ENCODE measurements around the gene TSSC4.
"Not testable (repeated sequence)": the region's sequence is repeated elsewhere in the genome, so short reads cannot be mapped to it uniquely, and the experiment has no call there.

Gene TSSC4

GRCh38 chr11:2400069-2400761, at the start of gene TSSC4:
Gene TSSC4, plus strand, starts transcription at chr11:2400750. Its CDS starts 1,884 bp downstream, at chr11:2402634.
- DNase-seq (ENCODE audit: low spot score) = peak; percentile 99

- no peak for DNase-seq (ENCODE audit: low spot score)
Observed at GRCh38 chr11:2351701-2352100, 48.8 kb upstream of the TSSC4 start.

GRCh38 chr11:2352420-2352819, 48.1 kb upstream of the TSSC4 start:
- DNase-seq (ENCODE audit: low spot score) = no peak

GRCh38 chr11:2355000-2355644, 45.4 kb upstream of the TSSC4 start:
- DNase-seq (ENCODE audit: low spot score) = no peak

- DNase-seq (ENCODE audit: low spot score) = no peak
Observed at GRCh38 chr11:2357246-2357645, 43.3 kb upstream of the TSSC4 start.

- not testable (repeated sequence) for DNase-seq (ENCODE audit: low spot score)
Observed at GRCh38 chr11:2357651-2358050, 42.9 kb upstream of the TSSC4 start.

- DNase-seq (ENCODE audit: low spot score) = no peak
Observed at GRCh38 chr11:2358754-2359442, 41.7 kb upstream of the TSSC4 start.

GRCh38 chr11:2359557-2359956, 41.0 kb upstream of the TSSC4 start:
- DNase-seq (ENCODE audit: low spot score) = no peak

- DNase-seq (ENCODE audit: low spot score) = no peak
Observed at GRCh38 chr11:2360081-2360642, 40.4 kb upstream of the TSSC4 start.

- no peak for DNase-seq (ENCODE audit: low spot score)
Observed at GRCh38 chr11:2361565-2361964, 39.0 kb upstream of the TSSC4 start.

GRCh38 chr11:2362414-2362813, 38.1 kb upstream of the TSSC4 start:
- DNase-seq (ENCODE audit: low spot score) = no peak

GRCh38 chr11:2363130-2363529, 37.4 kb upstream of the TSSC4 start:
- DNase-seq (ENCODE audit: low spot score) = no peak

- DNase-seq (ENCODE audit: low spot score) = no peak
Observed at GRCh38 chr11:2363577-2364370, 36.8 kb upstream of the TSSC4 start.

GRCh38 chr11:2364386-2364785, 36.2 kb upstream of the TSSC4 start:
- DNase-seq (ENCODE audit: low spot score) = not testable (repeated sequence)

GRCh38 chr11:2365571-2366210, 34.9 kb upstream of the TSSC4 start:
- no peak for DNase-seq (ENCODE audit: low spot score)

- DNase-seq (ENCODE audit: low spot score) = no peak
Observed at GRCh38 chr11:2366276-2366675, 34.3 kb upstream of the TSSC4 start.

GRCh38 chr11:2366733-2367132, 33.8 kb upstream of the TSSC4 start:
- no peak for DNase-seq (ENCODE audit: low spot score)

GRCh38 chr11:2367266-2368160, 33.0 kb upstream of the TSSC4 start:
- no peak for DNase-seq (ENCODE audit: low spot score)

GRCh38 chr11:2368178-2368850, 32.2 kb upstream of the TSSC4 start:
- DNase-seq (ENCODE audit: low spot score) = no peak

- no peak for DNase-seq (ENCODE audit: low spot score)
Observed at GRCh38 chr11:2368851-2369180, 31.7 kb upstream of the TSSC4 start.

Data from germinal center (tissue), 1 donor.